ENCODE measurements around the gene TEKT2. TPM values are rescaled to one million over a fixed set of nuclear protein-coding genes. Genes with fewer than 3 reads are reported as not detected.

The TEKT2 gene
- total RNA-seq, 1 donor from 2014 or later, result not detected

DNA sequence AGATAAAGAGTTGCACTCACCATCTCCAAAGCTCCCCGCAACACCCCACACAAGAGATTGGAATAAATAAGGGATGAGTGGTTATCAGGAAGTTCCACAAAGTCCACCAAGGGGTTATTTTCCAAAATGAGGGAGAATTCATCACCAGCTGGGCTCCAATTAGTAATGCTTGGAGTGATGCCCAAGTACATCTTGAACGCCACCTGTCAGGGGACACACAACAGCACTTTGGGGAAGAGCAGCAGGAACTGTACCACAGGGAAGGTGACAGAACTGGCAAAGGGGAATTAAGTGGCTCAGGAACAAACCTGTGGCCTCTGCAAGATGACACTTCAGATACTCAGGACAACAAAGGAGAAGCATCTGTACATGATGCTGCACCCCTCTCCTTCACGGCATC lies 53.9 kb downstream of the TEKT2 start:
- DNase-seq (ENCODE audit: missing footprints) (no peak), ATAC-seq (no peak)
- intact Hi-C loops (cut with DNase I), result no loop called here

Other genes starting within 250 kb of the TEKT2 start
- gene AGO1, start 200.9 kb upstream of the TEKT2 start, total RNA-seq, result 17.5 TPM
- 12.0 TPM for gene AGO3, start 153.0 kb upstream of the TEKT2 start, total RNA-seq
- 18.1 TPM for gene ADPRS, start 4.8 kb downstream of the TEKT2 start, total RNA-seq
- 1.0 TPM for gene COL8A2, start 41.1 kb downstream of the TEKT2 start, total RNA-seq
- gene TRAPPC3, start 65.4 kb downstream of the TEKT2 start, total RNA-seq, result 53.9 TPM
- gene MAP7D1, start 72.1 kb downstream of the TEKT2 start, total RNA-seq, result 383 TPM
- 60.1 TPM for gene THRAP3, start 140.3 kb downstream of the TEKT2 start, total RNA-seq
- gene SH3D21, start 222.3 kb downstream of the TEKT2 start, total RNA-seq, result 1.6 TPM
- gene EVA1B, start 239.6 kb downstream of the TEKT2 start, total RNA-seq, result 10.9 TPM

Data from Right ventricle myocardium inferior (tissue), 1 donor.